LNCaP clone FGC (cell line): ENCODE measurements around the gene MMD2.

ENCODE experiments used
- DNase-seq: peaks from one replicate; pipeline ENCODE4 v3.0.0-alpha.2; 2011; ENCODE audit warnings: low read depth
- H3K4me3 ChIP-seq: 2 replicates; pipeline ENCODE4 v1.5.1; 2011; ENCODE audit warnings: mild to moderate bottlenecking, low read depth, low read length, control low read depth
- TF ChIP-seq, protein P1 (sequence below): IDR thresholded peaks from 2 replicates; pipeline ENCODE4 v1.5.1; 2012; ENCODE audit warnings: mild to moderate bottlenecking; ENCODE audit not compliant: control insufficient read depth, insufficient read depth; ENCODE audit errors: extremely low read depth

The MMD2 gene

DNA sequence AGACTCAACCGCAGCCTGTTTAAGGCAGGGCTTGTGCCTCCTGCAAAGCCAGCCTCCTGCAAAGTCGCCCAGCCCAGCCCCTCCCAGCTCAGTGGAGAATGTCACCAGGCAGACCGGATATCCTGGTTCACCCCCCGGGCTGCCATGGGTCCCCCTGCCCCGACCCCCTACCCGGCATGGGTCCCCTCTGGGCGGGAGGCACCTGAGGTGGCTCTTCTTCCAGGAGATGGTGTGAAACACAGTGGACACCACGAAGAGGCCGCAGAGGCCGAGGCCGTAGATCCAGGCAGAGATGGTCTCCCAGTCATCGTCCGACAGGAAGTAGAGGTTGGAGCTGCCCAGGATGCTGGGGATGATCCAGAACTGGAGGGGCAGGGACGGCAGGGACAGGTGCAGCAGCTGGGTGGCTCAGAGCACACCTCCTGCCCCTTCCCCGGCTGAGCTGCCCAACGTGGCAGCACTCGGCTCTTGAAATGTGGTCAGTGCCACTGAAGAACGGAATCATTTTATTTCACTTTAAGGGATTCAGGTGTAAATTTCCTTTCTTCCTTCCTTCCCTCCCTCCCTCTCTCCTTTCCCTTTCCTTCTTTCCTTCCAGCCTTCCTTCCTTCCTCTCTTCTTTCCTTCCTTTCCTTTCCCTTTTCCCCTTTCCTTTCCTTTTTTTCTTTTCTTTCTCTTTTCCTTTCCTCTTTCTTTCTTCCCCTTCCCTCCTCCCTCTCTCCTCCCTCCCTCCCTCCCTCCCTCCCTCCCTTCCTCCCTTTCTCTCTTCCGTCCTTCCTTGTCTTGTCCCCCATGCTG lies 38.8 kb downstream of the MMD2 start:
- TF ChIP-seq, protein P1, sequence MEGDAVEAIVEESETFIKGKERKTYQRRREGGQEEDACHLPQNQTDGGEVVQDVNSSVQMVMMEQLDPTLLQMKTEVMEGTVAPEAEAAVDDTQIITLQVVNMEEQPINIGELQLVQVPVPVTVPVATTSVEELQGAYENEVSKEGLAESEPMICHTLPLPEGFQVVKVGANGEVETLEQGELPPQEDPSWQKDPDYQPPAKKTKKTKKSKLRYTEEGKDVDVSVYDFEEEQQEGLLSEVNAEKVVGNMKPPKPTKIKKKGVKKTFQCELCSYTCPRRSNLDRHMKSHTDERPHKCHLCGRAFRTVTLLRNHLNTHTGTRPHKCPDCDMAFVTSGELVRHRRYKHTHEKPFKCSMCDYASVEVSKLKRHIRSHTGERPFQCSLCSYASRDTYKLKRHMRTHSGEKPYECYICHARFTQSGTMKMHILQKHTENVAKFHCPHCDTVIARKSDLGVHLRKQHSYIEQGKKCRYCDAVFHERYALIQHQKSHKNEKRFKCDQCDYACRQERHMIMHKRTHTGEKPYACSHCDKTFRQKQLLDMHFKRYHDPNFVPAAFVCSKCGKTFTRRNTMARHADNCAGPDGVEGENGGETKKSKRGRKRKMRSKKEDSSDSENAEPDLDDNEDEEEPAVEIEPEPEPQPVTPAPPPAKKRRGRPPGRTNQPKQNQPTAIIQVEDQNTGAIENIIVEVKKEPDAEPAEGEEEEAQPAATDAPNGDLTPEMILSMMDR = no peak
- H3K4me3 ChIP-seq = no peak overlapping the region
- DNase-seq = no peak

DNA sequence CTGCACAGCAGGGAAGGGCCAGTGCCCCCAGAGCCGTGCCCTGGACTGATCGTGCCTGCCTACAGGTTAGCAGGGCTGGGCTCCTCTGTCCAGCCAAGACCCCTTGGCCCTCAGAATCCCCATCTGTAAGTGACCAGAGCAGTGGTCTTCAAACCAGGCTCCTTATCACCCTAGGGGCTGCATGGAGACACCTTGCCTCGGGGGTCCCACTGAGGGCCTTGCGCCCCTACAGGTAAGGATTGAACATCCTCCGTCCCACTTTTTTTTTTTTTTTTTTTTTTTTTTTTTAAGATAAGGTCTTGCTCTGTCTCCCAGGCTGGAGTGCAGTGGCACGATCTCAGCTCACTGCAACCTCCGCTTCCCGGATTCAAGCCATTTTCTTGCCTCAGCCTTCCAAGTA lies 42.9 kb downstream of the MMD2 start:
- no peak overlapping the region for H3K4me3 ChIP-seq
- TF ChIP-seq, protein P1 = no peak
- DNase-seq = no peak

DNA sequence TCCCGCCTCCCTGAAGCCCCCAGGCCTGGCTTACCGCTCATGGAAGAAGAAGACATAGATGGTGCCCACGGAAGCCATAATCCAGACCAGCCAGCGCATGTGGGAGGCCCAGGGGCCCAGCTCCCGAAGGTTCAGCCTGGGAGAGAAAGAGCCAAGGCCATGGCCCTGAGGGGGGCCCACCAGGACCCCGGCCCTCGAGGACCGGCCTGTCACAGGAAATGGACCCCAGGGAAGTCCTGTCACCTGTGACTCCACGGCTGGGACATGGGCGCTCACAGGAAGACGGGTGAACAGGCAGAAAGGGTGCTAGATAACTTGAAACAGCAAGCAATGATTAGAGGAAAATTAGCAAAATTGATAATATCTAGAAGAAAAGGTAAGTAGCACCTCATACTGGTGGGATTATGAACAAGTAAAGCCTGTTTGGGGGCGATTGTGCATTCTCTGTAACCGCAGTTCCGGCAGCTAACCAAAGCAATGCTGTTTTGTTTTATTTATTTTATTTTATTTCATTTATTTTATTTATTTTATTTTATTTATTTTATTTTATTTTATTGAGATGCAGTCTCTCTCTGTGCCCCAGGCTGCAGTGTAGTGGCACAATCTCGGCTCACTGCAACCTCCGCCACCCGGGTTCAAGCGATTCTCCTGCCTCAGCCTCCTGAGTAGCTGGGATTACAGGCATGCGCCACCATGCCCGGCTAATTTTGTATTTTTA lies 47.7 kb downstream of the MMD2 start:
- no peak overlapping the region for H3K4me3 ChIP-seq
- no peak for DNase-seq
- TF ChIP-seq, protein P1 = no peak

DNA sequence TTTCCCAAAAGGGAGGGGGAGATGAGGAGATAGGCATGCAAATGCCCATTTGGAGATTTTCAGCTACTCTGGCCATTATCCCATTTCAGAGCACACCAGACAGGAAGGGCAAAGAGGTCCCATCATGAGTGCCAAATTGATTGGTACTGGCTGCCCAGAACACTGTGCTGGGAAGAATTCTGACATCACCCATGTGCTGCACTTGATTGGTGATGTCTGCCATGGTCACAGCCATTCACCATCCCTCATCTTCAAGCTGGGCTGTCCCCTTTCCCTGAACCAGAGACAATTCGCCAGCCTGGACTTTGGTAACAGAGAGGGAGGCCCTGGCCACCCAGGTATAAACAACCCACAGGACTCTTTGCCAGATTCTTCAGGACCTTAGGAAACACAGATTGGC lies 52.3 kb downstream of the MMD2 start:
- DNase-seq = no peak
- H3K4me3 ChIP-seq = no peak overlapping the region
- TF ChIP-seq, protein P1 = no peak

DNA sequence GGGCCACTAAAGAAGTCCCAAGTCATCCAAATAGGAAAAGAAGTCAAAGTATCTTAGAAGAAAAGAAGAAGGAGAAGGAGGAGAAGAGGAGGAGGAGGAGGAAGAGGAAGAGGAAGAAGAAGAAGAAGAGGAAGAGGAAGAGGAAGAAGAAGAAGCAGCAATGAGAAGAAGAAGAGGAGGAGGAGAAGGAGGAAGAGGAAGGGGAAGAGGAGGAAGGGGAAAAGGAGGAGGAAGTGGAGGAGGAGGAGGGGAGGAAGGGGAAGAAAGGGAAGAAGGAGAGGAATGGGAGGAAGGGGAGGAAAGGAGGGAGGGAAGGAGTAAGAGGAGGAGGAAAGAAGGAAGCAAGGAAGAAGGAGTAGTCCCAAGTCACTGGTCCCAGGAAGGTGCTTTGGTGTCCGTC lies 53.8 kb downstream of the MMD2 start:
- no peak overlapping the region for H3K4me3 ChIP-seq
- TF ChIP-seq, protein P1 = no peak
- DNase-seq = no peak

DNA sequence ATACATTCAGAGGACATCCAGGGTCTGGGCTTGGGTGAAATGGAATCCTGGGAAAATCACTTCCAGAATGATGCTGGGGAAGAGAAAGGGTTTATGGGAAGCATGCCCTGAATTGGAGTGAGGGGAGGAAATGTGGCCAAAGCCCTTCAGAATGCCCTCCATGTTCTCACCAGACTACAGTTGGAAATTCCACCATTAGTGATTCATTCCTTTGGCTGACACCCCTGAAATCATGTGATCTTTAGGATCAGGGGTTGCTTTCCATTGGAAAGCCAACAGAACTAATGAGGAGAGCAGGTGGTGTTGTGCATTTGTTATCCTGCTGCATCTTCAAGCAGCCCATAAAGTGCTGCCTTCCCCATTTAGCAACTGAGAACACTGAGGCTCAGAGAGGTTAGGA lies 54.6 kb downstream of the MMD2 start:
- TF ChIP-seq, protein P1 = no peak
- H3K4me3 ChIP-seq = no peak overlapping the region
- no peak for DNase-seq
